Measurements from ENCODE around the gene LEFTY1. TPM values are rescaled to one million over a fixed set of nuclear protein-coding genes. Genes with fewer than 3 reads are reported as not detected.

The LEFTY1 gene
- polyA plus RNA-seq, 1 donor from 2014 or later: 4.1 TPM

GRCh38 chr1:225871359-225872074 is 17.4 kb downstream of the LEFTY1 start:
- Histone ChIP-seq H3K27me3 (ENCODE audit: insufficient read depth, low read depth, low read length) (no peaks in the 10 kb centered on the region), H4K20me1 (ENCODE audit: insufficient read depth) (no peaks in the 10 kb centered on the region), H3K4me2 (ENCODE audit: low read length) (no peak overlapping the region), H3F3A (ENCODE audit: insufficient read depth, low read length, poor library complexity, severe bottlenecking) (no peaks in the 10 kb centered on the region), H3K9me3 (ENCODE audit: low read length) (no peaks in the 10 kb centered on the region), H3K27ac (ENCODE audit: low read length) (no peak overlapping the region), H3K9ac (ENCODE audit: low read length) (no peak overlapping the region), H3K36me3 (ENCODE audit: insufficient read depth, low read length) (no peaks in the 10 kb centered on the region), H3K79me2 (replicated peaks; ENCODE audit: insufficient read depth, low read length) (no peaks in the 10 kb centered on the region), H3K4me3 (ENCODE audit: low read length) (no peak overlapping the region), H3K9me2 (ENCODE audit: insufficient read depth, low read length) (no peaks in the 10 kb centered on the region), H2AFZ (ENCODE audit: low read depth, low read length) (no peak overlapping the region)
- TF ChIP-seq MXI1 (conservative IDR thresholded peaks at IDR 0.05; ENCODE audit: poor library complexity, severe bottlenecking) (no peak), RAD21 (conservative IDR thresholded peaks at IDR 0.05) (no peak), TAF1 (IDR thresholded peaks at IDR 0.05; ENCODE audit: low read depth) (no peak), EP300 (conservative IDR thresholded peaks at IDR 0.05; ENCODE audit: poor library complexity, severe bottlenecking) (no peak), EZH2 (IDR thresholded peaks at IDR 0.05; ENCODE audit: borderline replicate concordance, insufficient read depth, low read length, poor library complexity, severe bottlenecking) (no peak), POLR2AphosphoS5 (IDR thresholded peaks at IDR 0.05) (no peak), SMC3 (conservative IDR thresholded peaks at IDR 0.05; ENCODE audit: poor library complexity) (no peak)
- TF ChIP-seq, protein P1, sequence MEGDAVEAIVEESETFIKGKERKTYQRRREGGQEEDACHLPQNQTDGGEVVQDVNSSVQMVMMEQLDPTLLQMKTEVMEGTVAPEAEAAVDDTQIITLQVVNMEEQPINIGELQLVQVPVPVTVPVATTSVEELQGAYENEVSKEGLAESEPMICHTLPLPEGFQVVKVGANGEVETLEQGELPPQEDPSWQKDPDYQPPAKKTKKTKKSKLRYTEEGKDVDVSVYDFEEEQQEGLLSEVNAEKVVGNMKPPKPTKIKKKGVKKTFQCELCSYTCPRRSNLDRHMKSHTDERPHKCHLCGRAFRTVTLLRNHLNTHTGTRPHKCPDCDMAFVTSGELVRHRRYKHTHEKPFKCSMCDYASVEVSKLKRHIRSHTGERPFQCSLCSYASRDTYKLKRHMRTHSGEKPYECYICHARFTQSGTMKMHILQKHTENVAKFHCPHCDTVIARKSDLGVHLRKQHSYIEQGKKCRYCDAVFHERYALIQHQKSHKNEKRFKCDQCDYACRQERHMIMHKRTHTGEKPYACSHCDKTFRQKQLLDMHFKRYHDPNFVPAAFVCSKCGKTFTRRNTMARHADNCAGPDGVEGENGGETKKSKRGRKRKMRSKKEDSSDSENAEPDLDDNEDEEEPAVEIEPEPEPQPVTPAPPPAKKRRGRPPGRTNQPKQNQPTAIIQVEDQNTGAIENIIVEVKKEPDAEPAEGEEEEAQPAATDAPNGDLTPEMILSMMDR (IDR thresholded peaks at IDR 0.05; ENCODE audit: poor library complexity, severe bottlenecking): no peak
- TF ChIP-seq, protein P2, sequence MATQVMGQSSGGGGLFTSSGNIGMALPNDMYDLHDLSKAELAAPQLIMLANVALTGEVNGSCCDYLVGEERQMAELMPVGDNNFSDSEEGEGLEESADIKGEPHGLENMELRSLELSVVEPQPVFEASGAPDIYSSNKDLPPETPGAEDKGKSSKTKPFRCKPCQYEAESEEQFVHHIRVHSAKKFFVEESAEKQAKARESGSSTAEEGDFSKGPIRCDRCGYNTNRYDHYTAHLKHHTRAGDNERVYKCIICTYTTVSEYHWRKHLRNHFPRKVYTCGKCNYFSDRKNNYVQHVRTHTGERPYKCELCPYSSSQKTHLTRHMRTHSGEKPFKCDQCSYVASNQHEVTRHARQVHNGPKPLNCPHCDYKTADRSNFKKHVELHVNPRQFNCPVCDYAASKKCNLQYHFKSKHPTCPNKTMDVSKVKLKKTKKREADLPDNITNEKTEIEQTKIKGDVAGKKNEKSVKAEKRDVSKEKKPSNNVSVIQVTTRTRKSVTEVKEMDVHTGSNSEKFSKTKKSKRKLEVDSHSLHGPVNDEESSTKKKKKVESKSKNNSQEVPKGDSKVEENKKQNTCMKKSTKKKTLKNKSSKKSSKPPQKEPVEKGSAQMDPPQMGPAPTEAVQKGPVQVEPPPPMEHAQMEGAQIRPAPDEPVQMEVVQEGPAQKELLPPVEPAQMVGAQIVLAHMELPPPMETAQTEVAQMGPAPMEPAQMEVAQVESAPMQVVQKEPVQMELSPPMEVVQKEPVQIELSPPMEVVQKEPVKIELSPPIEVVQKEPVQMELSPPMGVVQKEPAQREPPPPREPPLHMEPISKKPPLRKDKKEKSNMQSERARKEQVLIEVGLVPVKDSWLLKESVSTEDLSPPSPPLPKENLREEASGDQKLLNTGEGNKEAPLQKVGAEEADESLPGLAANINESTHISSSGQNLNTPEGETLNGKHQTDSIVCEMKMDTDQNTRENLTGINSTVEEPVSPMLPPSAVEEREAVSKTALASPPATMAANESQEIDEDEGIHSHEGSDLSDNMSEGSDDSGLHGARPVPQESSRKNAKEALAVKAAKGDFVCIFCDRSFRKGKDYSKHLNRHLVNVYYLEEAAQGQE (IDR thresholded peaks at IDR 0.05; ENCODE audit: borderline replicate concordance): no peak

GRCh38 chr1:225870911-225871310 is 18.0 kb downstream of the LEFTY1 start:
- Histone ChIP-seq H3K27ac (ENCODE audit: low read length) (no peak overlapping the region), H3K27me3 (ENCODE audit: insufficient read depth, low read depth, low read length) (no peaks in the 10 kb centered on the region), H2AFZ (ENCODE audit: low read depth, low read length) (no peak overlapping the region), H3K4me2 (ENCODE audit: low read length) (no peak overlapping the region), H3F3A (ENCODE audit: insufficient read depth, low read length, poor library complexity, severe bottlenecking) (no peaks in the 10 kb centered on the region), H3K36me3 (ENCODE audit: insufficient read depth, low read length) (no peaks in the 10 kb centered on the region), H3K79me2 (replicated peaks; ENCODE audit: insufficient read depth, low read length) (no peaks in the 10 kb centered on the region), H3K4me3 (ENCODE audit: low read length) (no peak overlapping the region), H3K9me3 (ENCODE audit: low read length) (no peaks in the 10 kb centered on the region), H3K9ac (ENCODE audit: low read length) (no peak overlapping the region), H4K20me1 (ENCODE audit: insufficient read depth) (no peaks in the 10 kb centered on the region), H3K9me2 (ENCODE audit: insufficient read depth, low read length) (no peaks in the 10 kb centered on the region)
- TF ChIP-seq EP300 (conservative IDR thresholded peaks at IDR 0.05; ENCODE audit: poor library complexity, severe bottlenecking): no peak
- no peak for TF ChIP-seq TAF1 (IDR thresholded peaks at IDR 0.05; ENCODE audit: low read depth)
- no peak for TF ChIP-seq SMC3 (conservative IDR thresholded peaks at IDR 0.05; ENCODE audit: poor library complexity)
- TF ChIP-seq POLR2AphosphoS5 (IDR thresholded peaks at IDR 0.05): no peak
- no peak for TF ChIP-seq RAD21 (conservative IDR thresholded peaks at IDR 0.05)
- TF ChIP-seq MXI1 (conservative IDR thresholded peaks at IDR 0.05; ENCODE audit: poor library complexity, severe bottlenecking): no peak
- TF ChIP-seq, protein P1 (IDR thresholded peaks at IDR 0.05; ENCODE audit: poor library complexity, severe bottlenecking): no peak
- TF ChIP-seq, protein P2 (IDR thresholded peaks at IDR 0.05; ENCODE audit: borderline replicate concordance): no peak
- no peak for TF ChIP-seq EZH2 (IDR thresholded peaks at IDR 0.05; ENCODE audit: borderline replicate concordance, insufficient read depth, low read length, poor library complexity, severe bottlenecking)
